ENCODE results near the gene MACROH2A1.

The MACROH2A1 gene

DNA sequence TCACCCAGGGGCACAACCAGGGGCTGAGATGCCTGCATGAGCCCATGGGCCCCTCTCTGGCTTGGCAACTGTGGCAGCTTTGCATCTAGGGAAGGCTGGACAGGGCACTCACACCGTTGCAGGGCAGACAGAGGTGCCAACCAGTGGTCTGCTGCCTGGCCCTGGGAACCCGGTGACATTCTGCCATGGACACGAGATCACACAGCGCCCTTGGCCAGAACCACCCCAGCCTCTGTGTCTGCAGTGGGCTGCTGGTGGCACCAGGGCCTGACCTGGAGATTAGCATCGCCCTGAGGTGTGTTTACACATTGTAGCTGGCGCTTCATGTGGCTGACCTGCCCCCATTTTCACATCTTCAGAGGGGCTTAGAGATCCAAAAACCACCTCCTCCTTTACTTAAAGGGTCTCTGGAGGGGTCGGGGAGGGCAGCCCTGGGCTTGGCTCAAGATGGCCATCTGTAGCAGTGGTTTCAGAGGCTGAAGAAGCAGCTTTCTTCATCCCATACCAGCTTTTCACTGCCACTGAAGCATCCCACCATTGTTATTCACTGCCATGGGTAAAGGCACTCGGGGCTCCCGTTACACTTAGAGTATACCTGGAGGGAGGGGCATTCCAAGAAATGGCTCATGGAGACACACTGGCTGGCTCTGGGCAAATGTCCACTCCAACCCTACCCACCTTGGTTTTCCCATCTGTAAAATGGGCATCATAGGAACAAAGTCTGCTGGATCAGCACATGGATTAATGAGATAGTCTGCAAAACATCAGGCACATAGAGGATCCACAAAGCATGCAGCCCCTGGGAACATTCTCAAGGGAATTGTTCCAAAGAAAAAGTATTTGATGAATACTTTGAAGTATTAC is 36.7 kb upstream of the MACROH2A1 start:
- DNase-seq (ENCODE audit: low read depth) = no peak

DNA sequence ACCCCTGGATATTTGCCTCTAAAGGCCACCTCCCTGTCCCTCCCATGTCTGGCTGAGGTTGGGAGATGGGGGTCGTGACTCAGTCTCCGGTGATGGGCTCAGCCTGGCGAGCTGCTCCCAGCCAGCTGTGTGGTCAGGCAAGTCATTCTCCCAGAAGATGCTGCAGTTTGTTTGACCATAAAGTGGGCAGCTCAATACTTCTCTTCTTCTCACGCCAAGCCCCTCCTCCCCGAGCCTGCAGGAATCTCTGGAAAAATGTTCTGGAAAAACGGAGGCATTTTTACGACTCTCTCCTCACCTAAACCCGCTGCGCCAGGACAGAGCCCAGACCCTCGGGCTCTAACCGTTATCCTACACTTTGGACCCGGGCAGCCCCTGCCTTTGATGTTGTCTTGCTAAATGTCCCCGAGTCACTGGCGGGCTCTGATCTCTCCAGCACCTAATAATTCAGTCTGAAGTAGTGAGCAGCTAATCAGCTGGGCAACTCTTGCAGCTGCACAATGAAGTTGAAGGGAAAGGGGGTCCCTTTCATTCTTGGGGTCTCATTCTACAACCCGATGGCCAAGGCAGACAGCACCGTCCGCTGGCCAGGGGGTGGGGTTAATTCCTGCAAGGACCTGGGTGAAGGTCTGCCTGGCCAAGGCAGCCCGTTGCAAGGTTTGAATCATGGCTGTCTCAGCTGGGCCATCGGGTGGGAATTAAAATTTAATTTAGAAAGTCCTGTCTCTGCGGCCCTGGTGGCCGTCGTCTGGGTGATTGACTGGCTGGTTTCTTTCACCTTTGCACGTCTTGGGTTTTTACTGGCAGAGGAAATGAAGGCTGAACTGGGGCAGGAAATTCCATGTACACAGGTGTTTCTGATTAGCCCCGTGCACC is 35.8 kb upstream of the MACROH2A1 start:
- DNase-seq (ENCODE audit: low read depth) = no peak

DNA sequence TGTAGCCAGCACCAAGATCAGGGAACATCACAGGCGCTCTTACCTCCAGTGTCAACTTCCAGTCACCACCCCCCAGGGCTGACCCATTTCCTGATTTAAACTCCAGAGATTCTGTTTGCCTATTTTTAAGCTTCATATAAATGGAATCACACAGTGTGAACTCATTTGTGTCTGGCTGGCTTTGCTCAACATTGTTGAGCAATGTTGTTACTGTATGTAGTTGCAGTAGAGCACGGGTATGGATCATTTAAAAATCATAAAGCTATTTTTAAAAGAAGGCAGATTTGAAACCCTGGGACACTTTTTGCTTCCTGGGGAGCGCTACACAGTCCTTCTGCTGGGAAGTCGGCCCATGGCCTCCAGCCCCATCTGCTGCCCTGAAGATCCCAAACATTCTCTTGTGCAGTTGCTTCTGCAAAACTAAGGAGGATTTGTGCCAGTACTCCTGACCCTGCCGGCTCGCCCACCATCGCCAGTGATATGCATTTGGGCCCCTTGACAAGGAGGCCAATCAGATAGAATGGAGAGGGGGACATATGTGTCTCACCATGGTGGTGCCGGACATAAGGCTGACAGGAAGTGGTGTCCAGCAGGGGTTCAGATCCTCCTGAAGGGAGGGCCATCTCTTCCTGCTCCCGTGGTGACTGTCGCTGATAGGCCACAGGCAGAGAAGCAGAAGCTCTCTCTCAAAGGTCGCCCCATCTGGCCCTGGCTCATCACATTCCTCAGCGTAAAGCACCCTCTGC is 34.8 kb upstream of the MACROH2A1 start:
- no peak for DNase-seq (ENCODE audit: low read depth)

DNA sequence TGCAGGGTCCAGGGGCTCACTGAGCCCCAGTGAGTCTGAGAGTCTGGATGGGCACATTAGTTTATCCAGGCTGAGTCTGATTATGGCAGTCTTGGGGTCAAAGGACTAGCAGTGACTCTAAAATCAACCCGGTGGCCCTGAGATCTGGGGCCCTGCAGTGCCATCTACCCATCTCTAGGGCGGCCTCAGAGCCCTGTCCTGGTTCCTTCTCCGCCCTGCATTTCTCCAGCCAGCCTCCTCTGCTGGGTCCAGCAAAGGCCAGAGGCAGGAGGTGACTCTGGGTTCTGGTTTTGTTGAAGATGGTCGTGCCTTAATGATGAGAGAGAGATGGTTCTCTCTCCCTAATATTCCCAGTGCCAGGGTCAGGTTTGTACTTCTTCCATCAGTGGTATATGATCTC is 33.1 kb upstream of the MACROH2A1 start:
- DNase-seq (ENCODE audit: low read depth) = no peak

DNA sequence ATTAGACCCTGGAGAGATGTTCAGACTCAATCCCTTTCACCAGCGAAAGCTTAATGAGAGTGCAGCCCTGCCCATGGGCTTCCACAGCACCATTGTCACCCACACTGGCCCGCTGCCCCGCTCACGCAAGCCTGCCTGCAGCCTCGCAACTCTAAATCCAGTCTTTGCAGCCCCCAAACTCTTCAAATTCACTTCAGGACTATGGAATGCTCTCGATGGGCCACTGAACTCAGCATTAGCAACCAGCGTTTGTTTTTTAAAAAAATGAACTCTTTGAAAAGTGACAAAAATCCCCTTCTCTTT is 31.1 kb upstream of the MACROH2A1 start:
- no peak for DNase-seq (ENCODE audit: low read depth)

DNA sequence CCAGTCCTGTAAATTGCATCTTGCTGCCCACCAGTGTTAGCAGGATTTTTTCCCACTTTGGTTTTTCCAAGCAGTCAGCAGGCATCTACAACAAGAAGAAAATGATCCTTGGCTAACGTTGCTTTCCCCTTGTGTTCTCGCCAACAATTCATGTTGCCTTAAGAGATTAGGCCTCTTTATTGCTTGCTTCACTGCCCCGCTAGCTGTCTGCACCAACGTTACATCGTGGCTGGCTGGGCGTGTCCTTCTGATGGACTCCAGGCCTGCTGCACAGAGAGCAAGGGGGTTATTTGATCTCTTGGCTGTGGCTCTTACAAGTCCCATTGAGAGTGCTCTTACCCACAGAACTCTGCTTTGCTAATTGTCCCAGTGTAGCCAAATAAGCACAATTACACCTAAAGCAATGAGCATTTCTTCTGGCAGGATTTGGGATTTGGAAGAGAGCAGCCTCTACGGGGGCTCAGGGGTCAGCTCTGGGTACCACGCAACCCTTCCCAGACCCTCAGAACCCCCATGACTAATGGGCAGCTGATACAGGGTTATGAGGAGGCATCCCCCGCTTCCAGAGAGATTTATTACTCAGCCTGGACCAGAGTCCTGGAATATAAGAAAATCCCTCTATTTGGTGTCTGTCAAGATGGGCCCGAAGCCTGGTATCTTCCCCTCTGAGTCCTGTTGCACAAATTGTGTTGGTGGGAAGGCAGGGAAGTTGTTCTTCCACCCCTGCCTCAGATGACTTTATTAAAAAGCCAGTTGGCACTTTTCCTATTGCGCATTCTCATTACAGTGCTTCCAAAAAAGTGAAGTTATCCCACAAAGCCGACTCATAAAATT is 30.5 kb upstream of the MACROH2A1 start:
- DNase-seq (ENCODE audit: low read depth) = no peak

DNA sequence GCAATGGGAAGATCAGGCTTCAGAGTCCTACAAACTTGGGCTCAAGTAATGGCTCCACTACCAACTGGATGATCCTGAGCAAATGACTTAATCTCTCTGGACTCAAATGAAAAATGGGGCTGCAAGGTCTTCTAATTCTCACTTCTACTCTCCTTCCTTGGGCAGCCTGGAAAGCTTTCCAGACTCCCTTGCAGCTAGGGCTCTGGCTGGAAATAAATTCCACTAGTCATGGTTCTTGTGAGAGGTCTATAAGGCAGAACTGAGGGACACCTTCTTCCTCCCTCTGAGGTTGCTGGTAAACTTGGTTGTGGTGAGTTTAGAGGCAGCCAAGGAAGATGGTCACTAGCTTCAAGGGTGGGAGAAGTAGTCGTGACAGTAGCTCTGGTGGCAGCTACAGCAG is 29.6 kb upstream of the MACROH2A1 start:
- DNase-seq (ENCODE audit: low read depth) = no peak

DNA sequence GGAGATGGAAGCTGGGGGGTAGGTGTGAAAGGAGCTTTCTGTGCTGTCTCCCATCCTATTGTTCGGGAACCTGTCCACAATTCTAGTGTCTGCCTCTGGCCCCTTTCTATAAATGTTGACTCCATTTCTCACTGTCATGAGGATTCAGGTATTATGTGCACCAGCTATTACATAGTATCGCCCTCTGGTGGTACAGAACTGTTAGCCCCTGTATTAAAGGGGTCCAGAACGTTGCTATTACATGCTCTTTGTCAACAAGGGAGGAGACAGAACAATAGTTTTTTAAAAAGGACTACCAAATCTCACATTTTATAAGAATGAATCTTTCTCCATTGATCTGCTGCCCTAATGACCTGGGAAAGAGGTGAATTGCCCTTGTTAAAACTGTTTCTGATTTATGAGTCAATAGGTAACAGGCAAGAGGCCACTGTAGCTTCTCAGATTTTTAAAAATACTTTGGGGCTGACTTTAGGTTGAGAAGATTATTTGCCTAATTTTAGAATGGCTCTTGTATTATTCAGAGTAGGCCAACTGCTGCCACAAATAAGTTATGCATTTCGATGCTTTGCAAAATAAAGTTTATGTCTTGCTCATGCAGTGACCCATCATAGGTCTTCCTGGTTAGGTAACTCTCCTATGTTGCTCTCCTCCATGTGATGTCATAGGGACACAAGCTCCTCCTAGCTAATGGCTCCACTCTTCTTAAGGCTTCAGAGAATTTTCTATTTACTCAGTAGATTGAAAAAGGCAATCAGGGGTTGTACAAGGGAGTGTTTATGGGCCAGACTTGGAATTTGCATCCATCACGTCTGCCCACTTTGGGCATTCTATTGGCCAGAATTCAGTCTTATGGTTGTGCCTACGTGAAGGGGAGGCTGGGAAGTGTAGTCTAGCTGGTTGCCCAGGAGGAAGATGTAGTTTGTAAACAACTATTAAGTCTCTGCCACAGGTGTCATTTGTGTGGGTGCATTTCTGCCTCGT is 27.4 kb upstream of the MACROH2A1 start:
- DNase-seq (ENCODE audit: low read depth) = no peak

DNA sequence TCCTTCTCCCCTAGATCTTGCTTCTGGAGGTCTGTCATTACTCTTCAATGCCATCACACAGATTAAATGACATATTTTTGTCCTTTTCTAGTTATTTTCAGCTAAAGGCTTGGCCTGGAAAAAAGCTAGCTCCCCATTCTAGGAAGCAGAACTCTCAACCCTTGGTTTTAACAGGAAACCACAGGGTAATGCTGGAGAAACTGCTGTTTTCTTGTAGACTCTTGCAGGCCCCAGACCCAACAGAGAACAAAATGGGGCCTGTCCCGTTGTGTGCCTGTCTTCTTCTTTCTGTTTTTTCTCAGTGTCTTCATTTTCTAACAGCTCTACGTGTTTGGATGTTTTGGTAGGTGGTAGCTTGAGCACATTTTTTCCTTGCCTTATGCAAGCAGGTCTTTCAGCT is 26.6 kb upstream of the MACROH2A1 start:
- DNase-seq (ENCODE audit: low read depth) = no peak

DNA sequence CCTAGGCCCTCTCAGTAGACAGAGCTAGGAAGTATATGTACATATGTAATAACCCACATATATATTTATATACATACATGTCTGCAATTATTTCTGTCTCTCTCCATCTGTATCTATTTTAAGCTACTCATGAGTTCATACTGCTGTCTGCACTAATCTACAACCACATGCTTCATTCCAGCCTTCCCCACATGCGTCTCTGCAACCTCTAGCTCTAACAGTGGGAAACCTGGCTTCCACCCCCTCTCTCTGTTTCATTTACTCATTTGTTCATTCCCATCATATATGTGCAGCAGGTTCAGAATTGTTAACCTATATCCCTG is 24.8 kb upstream of the MACROH2A1 start:
- DNase-seq (ENCODE audit: low read depth) = no peak

DNA sequence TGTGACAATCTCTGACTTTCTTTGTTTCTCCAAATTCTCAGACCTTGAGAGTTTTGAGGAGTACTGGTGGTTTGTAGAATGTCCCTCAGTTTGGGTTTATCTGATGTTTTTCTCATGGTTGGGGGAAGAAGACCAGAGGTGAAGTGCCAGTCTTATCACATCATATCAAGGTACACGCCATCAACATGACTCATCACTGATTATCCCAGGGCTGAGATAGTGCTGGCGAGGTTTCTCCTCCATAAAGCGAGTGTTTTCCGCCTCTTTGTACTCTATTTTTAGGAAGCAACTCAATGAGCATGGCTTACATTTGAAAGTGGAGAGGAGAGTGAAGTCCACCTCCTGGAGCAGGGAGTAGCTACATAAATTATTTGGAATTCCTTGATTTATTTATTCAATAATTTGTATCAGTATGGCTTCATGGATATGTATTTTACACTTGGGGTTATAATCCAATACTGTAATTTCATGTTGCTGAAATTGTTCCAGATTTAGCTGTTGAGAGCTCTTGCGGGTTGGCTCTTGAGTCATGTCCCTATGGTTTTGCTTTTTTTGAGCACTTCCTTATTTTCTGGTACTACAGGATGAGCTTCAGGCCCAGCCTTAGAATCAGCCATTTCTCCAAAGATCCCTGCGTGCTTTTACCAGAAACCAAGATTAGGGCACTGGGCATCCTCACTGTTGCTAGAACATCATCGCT is 24.3 kb upstream of the MACROH2A1 start:
- DNase-seq (ENCODE audit: low read depth) = no peak

DNA sequence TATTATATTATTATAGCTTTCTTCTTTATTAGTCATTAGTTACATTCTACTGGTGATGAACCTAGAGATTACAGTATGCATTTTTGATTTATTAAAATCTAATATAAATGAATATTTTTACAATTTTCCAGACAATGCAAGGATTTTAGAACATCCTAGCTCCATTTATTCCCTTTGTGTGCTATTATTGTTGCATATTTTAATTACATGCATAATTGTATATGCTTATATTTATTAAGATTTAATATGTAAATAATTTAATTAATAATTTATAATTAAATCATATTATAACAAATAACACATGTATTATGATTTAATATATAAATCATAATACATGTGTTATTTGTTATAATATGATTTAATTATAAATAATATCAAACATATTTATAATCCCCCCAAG is 23.4 kb upstream of the MACROH2A1 start:
- DNase-seq (ENCODE audit: low read depth) = no peak

DNA sequence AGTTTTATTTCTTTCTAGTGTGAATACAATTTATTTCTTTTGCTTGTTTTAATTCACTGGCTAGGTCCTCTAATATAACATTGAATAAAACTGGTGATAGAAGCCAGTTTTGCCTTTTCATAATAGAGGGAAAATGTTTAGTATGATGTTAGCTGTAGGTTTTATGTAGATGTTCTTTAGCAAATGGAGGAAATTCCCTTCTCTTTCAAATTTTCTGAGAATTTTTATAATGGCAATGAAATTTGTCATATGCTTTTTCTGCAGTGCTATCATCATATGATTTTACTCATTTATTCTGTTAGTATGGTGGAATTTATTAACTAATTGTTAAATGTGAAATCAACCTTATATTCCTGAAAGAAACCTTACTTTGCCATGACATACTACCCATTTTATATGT is 18.1 kb upstream of the MACROH2A1 start:
- DNase-seq (ENCODE audit: low read depth) = no peak

DNA sequence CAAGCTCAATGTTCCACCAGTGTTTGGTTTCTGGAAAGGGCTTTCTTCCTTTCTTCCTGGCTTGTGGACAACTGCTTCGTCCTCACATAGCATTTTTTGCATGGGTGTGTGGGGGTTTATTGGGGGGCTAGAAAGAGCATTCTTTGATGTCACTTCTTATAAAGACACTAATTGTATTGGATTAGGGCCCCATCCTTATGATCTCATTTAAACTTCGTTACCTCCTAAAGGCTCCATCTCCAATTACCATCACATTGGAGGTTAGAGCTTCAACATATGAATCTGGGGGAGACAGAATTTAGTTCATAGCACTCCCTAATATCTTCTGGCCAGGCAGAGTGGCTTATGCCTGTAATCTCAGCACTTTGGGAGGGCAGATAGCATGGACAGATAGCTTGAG is 6.1 kb upstream of the MACROH2A1 start:
- no peak for DNase-seq (ENCODE audit: low read depth)

DNA sequence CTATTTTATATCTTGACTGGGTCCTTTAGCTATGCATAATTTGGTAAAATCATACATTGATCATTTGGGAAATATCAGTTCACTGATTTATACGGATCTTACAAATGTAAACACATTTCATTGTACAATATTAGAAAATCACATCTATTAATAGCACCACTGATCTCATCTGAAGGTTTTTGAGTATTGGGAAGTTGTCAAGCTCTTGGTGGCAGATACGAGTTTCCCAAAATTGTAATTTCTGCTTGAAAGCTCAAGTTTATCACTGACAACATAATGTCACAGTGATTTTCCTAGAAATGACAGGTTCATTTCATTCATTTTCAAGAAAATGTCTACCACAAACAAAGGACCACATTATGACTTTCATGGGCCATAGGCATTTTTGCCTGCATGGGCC is 3.0 kb upstream of the MACROH2A1 start:
- DNase-seq (ENCODE audit: low read depth) = no peak

DNA sequence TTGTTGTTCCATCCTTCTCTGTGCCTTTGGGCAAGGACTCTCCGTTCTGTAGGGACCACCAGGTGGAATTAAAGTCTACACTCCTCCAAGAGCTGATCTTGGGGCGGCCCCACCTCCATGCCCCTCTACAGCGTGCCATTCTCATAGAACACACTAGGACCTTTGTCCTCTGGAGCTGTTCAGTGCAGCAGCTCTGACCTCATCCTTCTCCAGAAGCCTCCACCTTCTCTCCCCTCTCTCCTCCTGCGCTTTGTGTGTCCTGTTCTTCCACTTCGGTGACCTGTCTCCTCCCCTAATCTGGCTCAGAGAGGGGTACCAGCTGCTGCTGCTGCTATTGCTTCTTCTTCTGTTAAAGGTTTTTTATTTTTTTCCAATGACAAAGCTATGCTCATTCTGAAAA is 1.8 kb upstream of the MACROH2A1 start:
- DNase-seq (ENCODE audit: low read depth) = no peak

DNA sequence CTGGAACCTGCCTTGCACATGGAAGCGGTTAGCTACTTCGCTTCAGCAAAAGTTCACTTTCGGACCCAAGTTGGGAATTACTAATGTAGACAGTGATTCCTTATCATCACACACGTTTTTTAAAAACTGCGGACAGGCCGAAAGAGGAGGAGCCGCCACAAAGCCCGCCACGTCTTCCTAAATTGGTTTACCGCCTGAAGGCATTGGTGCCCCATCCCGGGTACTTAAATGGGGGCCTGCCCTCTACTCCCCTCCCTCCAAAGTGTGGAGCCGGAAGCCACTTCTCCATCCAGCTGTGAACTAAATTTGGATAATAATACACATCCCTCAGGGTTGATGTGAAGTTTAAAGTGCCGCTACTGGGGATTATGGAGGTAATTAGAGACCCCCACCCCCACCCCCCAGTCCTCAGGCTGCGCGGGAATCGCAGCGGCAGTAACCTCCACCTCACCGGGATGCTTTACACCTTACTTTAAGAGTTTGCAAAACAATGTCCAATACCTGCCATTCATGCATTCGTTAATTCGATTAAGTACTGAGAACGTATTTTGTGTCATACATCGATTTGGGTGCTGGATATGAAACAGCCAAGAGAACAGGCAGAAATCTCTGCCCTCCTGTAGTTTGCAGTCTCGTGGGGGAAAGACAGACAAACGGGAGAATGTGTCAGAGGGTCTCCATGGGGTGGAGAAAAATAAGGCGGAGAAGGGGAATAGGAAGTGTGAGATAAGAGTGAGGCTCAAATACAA is 937 bp upstream of the MACROH2A1 start:
- DNase-seq (ENCODE audit: low read depth) = no peak

DNA sequence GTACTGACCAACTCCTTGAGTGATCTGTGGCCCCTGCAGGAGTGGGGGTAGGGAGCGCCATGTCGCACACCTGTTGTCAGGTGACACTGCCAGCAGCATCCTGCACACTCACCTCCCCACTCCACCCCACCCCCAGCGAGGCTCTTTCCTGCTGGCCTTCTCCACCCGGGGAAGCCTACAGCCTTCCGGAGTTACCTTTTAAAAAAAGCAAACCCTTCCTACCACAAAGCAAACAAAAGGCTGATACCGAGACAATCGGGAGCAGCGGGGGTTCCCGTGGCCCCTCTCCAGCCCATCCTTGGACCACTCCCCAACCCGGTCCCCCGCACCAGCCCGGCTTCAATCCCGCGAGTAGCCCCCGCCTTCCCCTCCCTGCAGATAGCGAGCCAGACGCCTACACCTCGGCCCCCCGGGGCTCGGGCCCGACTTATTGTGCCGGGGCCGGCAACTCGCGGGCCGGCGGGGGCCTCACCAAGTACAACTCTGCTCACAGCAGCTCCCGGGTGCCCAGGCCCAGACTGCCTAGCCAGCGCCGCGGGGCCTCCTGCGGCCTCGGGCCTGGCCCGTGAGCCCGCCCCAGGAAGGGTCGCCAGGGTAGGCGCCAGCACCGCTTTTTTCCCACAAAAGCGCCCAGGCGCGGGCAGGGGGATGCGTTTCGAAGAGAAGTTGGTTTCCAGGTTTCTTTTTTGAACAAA is 724 bp downstream of the MACROH2A1 start:
- DNase-seq (ENCODE audit: low read depth) = no peak

DNA sequence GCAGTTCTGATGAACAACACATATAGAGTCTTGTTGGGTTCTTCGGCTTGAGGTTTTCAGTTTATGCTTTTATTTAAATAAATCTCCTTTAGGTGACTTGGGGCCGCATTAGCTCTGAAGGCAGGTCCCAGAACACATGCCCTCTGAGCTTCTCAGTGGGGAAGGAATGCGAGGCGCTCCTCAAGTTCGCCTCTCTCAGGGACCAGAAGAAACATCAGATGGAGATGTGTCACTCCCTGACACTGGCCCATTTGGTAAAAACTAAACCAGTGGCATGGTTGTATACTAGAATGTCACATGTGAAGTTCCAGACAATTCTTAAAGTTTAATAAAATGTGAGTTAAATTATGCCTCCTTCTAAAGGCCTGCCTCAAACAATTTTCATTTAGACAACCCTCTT is 1.9 kb downstream of the MACROH2A1 start:
- no peak for DNase-seq (ENCODE audit: low read depth)

Data from HS-5 (cell line).